Measurements from ENCODE around the gene PAPPA.

The PAPPA gene

DNA sequence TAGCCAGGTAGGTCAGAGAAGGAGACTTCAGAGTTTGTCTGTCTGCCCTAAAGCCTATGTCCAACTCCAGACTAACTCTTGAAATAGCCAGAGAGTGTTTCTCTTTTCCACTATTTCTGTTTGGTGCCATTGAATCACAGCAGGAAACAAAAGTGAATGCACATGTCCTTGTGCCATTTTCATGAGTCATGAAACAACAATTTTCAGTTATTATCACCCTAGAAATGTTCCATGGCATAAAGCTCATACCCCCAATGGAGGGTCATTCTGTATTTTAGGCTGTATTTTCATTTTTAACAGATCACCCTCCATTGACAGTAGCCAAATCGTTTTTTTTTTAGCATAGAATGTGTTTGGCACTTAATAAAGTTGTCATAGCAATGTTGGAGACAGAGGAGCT lies 124.7 kb downstream of the PAPPA start:
- DNase-seq = no peak

DNA sequence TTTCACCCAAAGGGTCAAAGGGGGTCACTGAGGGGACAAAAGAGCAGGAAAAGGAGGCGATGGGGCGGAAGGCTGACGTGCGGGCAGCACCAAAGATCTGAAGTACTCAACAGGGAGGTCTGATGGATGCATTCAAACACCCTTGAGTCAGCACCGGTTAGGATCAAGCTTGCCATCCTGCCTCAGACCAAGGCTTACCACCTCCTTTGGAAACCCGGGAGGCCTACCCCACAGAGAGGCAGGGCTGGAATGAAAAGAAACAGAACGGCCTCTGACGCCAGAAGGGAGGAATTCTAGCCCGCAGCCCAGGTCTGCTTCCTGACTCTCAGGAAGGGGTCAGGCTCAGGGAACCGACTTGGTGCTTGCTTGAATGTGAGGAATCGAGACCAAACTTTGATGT lies 125.6 kb downstream of the PAPPA start:
- DNase-seq = no peak

DNA sequence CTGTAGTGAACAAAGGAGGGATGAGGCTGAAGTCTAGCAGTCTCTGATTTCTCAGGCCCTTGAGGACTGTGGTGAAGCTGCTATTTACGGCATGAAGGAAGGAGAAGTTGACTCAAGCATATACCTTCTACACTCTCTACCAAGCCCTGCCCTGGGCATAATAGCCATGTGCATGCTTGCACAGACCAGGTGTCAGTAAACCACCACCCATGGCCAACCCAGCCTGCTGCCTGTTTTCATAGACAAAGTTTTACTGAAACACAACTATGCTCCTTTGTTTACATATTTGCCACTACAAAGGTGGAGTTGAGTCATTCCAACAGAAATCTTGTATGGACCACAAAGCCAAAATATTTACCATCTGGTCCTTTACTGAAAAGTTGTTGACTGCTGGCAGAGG lies 126.9 kb downstream of the PAPPA start:
- no peak for DNase-seq

DNA sequence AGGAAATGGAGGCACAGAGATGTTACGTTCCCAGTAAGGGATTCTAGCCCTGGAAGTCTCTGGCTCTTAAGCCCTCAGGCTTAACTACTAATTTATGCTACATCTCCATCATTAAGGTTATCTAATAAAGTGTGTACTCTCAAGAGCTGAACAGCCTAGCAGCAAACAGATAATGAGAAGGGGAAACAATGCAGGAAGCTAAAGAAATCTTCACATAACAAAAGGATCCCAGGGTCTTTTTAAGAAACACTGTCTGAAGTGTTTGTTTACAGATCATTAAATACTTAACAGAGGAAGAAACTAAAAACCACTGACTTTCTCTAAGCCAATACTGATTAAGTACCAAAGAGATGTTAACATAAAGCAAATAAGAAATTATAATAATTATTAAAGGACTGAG lies 129.0 kb downstream of the PAPPA start:
- DNase-seq = no peak

DNA sequence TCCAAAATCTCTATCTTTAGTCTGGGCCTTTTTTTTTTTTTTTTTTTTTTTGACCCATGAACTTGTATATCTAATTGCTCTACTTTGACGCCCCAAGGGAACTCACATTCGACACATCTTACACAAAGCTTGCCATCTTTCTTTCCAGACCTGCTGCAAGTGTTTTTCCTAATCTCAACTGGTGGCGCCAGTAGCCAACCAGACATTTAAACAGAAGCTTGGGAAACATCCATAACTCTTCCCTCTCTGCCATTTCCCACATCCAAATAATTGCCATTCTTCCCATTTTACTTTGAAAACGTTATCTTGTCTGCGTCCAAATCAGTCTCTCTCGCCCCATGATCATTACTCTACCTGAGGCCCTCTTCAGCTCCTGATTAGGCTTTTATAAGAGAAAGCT lies 130.9 kb downstream of the PAPPA start:
- DNase-seq = no peak

DNA sequence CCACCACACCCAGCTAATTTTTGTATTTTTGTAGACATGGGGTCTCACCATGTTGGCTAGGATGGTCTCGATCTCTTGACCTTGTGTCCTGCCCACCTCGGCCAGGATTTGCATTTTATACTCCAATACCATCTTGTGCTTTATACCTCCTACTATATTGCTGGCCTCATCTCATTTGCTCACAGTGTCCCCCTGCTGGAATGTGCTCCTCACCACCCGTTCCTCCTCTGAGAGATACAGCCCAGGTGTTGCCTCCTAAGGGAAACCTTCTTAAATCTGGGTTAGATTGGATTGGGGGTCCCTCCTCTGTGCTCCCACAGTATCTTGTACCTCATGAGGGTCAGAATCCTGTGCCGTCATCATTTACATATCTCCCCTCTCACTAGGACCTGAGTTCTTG lies 131.7 kb downstream of the PAPPA start:
- DNase-seq = no peak

DNA sequence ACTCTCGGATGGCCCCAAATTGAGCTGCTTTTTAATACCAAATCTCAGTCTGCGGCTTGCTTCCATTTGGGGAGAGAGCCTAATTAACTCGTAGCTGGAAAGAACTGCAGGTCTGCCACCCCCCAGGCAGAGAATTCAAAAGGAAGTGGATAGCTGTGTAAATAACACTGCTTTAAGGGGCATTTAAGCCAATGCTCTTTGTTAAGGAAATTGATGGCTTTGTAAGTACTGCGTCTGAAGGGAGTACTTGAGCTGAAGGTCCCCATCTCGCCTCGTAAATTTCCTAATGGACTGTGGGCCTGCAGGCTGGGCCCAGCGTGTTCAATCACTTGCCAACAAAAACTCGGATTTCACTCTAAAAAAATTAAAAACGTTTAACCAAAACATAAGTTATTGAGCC lies 132.7 kb downstream of the PAPPA start:
- no peak for DNase-seq

DNA sequence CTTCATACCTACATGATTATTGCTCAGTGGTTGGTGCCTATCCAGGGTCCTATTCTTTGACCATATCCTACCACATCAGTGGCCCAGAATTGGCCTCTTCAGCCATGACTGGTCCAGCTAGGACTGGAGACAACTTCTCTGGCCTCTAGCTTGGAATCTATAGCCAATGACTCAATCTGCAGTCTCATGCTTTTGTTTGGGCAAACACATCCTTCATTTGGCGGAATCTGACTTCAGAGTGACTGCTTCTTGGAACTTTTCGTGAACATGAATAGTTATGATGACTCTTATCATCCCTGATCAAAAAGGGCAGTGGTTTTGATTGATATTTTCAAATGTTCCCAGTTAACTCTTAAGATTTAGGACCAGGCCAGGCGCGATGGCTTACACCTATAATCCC lies 134.1 kb downstream of the PAPPA start:
- no peak for DNase-seq

DNA sequence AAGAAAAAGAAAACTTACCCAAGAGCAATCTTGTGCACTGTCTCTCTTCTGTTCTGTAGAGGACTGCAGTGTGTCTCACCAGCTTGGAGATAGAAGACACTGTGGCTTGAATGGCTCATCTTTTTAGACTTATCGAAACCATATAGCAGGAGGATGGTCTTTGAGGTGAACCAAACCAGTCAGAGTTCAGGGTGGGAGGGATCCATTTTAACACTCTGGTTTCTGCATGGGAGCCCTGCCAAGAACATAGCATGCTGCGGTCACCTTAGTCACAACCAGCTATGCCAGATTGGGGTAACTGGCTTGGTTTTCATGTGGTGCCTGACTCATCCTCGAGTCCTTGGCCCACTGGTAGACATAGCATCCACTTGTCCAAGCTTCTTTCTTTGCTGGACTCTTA lies 135.1 kb downstream of the PAPPA start:
- no peak for DNase-seq

DNA sequence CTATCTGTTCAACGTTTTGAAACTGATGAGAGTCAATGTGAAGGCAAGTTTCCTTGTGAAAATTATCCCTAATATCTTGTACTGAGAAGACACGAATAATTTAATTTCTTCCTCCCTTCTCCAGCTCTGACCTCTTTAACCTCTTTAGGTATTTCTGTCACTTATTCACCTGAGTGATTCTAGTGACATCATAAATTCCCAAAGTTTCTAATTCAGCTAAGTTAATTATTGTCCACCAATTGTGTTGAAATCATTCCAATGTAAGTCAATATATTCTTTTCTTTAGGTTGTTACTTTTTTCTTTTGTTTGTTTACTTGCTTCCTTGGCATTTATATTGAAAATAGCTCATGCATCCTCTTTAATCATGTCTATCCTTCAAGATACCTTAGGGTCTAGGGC lies 143.8 kb downstream of the PAPPA start:
- no peak for DNase-seq

DNA sequence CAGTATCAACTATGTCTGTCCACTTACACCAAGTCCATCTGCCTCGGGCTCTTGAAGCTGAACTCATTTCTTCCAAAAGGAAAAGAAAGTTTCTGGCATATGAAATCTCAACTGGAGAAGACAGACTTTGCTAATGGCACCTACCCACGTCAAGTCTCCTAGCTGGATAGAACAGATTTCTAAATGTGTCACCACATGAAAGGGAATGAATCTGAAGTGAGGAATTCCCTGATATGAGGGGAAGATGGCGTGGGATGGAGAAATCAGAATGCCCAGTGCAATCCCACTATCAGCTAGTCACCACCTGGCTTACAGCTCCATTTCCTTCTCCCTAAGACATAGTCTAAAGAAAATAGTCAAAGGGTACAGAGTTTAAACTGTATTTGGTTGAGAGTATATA lies 144.7 kb downstream of the PAPPA start:
- peak in 1 of 2 donors; percentile 1 for DNase-seq

DNA sequence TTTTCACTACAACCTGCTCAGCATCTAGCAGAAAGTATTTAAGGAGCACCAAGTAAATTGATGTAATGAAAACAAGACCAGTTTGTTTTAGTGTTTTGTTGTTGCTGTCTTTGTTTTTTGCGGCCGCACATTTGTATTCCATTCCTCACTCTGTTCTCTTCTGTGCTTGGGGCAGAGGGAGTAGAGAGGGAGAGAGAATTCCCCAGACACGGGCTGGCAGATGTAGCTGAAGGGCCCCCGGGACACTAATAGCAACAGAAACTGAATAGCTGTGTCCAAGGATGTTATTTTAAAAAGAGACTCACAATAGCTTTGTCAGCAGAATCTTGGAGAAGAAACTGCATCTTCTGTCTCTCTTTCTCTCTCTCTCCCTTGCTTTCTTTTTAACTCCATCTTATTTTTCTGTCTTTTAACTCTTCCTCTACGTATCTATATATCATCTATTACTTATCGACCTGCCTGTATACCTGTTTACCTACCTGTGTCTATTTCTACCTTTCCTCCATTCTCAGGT lies 145.3 kb downstream of the PAPPA start:
- DNase-seq = peak; percentile 0 to 19

DNA sequence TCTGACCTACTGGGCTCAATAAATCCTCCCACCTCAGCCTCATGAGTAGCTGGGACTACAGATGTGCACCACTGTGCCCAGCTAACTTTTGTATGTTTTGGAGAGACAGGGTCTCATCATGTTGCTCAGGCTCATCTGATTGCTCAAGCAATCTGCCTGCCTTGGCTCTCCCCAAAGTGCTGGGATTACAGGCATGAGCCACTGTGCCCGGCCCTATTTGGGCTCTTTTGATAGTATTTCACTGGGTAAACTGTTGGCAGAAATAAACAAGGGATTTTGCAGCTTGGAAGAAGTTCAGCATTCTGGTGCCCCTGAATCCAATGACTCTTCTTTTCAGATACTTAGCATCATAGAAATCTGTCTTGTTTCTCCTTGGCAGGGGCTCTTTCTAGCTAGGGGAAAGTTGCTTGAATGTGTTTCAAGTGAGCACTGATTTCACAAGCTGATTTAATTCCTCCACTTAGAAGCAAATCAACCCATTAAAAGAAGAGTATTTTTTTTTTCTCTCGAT lies 146.8 kb downstream of the PAPPA start:
- DNase-seq = peak; percentile 3 to 34

DNA sequence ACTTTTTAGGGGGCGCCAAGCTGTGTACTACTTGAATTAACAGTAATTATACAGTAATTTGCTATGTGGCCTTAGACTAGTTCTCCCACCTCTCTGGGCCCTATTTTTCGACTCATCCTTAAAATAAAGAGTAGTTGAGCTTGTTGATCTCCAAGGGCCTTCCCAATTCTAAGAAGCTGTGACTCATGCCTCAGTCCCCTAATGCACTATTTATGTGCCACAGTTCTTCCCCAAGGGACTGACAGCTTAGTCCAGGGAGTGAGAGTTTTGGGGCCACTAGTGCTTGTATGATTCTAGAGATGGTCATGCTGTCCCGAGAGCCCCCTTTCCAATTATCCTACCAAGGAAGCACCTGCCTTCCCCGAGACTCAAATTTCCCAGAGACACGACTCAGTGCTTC lies 149.7 kb downstream of the PAPPA start:
- no peak for DNase-seq

DNA sequence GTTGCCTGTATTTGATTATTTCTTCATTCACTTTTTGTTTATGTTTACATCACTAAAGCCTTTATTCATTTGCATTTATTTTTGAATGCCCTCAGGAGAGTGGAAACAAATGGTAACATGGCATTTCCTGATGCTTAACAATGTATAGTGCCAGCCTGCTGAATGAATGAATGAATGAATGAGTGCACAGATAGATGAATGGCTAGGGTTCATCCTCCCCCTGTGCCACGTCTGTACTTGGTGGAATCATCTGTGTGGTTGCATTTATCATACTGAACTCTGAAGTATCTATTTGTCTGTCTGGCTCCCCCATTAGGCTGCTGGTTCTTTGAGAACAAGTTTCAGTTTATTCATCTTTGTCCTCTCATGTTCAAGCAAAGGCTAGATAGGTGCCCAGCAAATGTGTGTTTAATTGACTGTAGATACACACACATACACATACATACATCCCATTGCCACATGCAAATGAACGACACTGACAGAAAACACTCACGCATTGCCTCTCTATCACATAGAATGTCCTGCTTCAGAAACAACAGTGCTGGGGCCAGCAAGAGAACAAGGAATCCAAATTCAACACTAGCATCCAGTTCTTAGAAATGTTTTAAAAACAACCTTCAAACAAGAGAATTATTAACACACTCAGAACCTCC lies 150.4 kb downstream of the PAPPA start:
- DNase-seq = no peak

DNA sequence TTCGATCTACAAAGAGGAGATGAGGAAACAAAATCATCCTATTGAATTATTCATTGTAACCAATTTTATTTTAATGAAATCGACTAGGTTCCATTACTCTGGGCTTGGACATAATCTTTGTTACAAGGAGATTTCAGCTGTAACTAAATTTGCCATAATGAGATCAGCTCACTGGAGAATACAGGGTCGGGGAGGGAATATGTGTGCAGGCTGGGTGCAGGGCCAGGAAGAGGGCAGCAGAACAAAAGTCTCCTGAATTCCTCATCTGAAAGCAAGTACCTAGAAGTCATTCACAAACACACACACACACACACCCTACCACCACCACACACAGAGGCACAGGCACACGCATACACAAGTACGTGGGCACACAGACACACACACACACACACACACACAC lies 151.2 kb downstream of the PAPPA start:
- no peak for DNase-seq

DNA sequence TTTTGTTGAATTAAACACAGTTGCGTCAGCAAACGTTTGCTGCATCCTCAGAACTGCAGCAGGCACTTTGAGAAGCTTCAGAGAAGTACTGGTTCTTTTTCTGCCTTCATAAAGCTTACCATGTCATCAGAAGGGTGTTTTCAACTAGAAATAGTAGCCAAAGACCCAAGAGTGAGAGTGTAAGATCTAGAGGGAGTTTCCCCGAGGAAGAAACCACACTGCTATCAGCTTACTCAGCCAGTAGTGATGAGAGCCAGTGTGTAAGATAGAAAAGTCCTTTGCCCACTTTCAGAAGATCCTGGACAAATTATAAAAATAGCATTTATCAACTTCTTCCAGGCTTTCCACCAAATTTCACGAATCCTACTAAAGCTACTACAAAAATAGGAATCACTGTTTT lies 154.5 kb downstream of the PAPPA start:
- DNase-seq = no peak

DNA sequence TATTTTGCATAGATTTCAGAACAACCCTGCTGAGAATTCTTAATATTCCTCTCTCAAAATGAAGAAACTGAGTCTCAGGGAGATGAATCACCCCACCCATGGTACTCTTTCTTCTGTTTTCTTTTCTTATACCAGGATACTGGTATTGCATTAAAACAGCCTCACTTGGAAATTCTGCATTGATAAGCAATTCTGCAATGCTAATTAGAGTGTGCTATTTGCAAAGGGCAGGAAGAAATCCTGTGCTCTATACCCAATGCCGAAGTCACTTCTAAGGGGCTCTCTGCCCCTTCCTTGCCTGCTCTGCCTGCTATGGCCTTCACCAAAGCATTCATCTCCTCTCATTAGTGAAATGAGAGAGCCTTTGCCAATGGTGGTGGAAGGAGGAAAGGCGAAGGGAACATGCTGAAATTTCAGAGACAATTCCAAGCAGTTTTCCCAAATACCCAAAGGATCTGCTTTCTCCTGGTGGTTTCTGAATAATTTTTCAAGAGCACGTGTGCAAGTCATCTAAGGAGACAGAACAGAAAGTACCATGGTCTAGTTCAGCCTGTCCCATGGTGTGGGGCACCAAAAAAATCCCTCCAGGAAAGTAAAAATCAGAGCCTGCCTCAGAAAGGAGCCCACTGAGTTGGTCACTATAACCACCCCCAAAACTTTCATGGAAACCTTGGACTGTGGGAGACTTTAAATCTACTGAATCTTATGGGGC lies 156.5 kb downstream of the PAPPA start:
- no peak for DNase-seq

DNA sequence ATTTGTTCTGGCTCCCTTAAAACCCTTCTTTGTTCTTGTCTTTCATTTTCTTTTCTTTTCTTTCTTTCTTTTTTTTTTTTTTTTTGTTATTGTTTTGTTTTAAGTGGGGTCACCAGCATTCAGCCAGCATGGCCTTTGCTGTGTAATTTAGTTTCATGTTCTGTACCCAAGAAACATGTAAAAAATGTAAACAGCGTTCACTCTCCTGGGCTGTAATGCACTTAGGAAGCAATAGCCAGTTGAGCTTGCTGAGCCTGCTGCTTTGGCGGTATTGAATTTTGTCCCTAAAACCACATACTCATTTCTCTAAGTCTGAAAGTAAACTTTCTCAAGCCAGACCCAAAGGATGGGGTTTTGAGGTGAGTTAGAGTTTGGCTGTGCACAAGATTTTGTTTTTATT lies 158.6 kb downstream of the PAPPA start:
- no peak for DNase-seq

DNA sequence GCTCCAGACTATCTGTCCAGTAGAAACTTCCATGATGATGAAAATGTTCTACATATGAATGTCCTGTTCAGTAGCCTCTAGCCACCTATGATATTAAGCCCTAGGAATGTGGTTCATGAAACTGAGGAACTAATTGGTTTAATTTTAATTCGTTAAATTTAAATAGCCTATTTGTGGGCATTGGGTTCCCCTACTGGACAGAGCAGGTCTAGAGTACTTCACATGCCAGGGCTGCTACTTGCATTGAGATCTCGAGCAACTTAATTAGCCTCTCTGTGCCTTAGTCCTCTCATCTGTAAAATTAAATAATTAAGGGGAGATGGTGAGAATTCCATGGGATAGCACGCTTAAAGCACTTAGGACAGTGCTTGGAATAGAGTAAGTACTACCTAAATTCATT lies 160.0 kb downstream of the PAPPA start:
- no peak for DNase-seq

DNA sequence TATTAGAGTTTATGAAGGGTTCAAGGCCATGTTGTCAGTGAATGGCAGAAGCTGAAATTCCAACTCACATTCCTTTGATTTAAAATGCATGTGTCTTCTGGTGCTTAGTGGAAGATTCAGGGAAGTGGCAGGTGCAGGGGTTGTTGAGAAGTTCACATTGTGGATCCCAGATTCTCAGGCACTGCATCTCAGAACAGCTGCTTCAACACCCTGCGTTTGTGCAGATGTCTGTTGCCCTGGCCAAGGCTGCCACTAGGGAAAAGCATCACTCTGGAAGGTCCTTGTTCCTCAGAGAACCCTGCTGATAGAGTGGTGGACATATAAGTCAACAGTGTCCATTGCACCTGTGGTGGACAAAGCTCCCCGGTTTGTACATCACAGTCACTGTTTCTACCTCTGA lies 162.7 kb downstream of the PAPPA start:
- DNase-seq = no peak

DNA sequence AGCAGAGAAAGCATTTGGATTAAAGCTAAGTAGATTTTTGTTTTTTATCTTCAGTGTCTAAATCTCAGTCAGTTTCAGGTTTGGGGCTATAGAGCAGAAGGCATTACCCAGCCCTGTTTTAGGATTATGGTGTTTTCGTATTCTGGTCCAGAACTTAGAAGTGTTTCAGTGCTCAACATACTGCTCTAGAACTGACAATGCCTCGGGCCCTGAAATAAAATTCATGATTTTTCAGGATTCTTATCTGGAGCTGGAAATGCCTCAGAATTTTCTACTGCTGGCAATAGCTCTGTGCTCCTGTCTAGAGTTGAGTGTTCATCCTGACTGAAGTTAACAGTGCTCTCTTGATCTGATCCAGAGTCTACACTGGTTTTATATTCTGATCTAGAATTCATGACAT lies 163.9 kb downstream of the PAPPA start:
- DNase-seq = no peak

DNA sequence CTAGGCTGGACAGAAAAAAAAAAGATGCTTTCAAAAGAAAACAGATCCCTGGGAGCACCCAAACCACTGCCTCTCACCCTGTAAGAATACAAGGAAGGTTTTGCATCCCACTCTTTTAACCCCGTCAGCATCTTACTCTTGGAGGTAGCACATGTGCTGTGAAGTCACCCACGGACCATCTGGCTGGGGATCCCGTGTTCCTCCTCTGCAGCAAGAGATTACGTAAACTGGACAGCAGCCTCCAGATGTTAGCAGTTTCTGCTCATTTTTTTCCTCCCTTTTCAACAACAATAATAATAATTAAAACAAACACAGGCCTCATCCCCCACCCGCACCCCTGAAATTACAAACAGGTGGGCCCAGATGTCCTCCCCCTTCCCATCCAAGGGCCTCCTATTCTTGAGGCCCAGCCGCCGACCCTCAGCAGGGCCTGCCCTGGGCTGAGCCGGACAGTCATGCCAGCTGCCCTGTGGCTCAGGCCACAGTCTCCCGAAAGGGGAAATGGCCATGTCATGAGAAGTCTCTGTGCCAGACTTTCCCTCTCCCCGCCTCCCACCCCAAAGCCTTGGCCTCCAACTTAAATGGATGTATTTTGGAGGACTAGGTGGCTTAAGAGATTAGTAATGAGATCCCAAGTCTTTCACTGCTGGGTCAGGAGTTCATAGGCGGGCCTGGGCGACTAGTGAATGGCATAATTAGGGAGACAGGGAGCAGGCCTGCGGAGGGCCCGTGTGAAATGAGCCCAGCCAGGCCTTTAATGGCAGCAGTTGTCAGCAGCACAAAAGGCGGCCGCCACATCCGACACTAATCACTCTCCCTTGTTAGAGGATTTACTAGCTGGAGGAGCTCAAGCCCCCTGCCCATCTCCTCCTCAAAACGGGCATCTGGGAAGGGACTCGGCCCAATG lies 165.1 kb downstream of the PAPPA start:
- DNase-seq = no peak
